Activated naive CD4-positive, alpha-beta T cell (primary cell): Measurements from ENCODE around the gene SLC39A8.

Source experiments
- DNase-seq, 4 experiments: peaks; one replicate each; lab custom pipeline; 2025; lab: John Stamatoyannopoulos, UW

The SLC39A8 gene

GRCh38 chr4:102230194-102230593 lies 115.1 kb downstream of the SLC39A8 start:
- no peak for DNase-seq

GRCh38 chr4:102227388-102227787 lies 117.9 kb downstream of the SLC39A8 start:
- DNase-seq: no peak

- DNase-seq: no peak
Observed at GRCh38 chr4:102223461-102223860, 121.8 kb downstream of the SLC39A8 start.

GRCh38 chr4:102222838-102223409 lies 122.4 kb downstream of the SLC39A8 start:
- no peak for DNase-seq

GRCh38 chr4:102219129-102219528 lies 126.2 kb downstream of the SLC39A8 start:
- DNase-seq: no peak

- DNase-seq: no peak
Observed at GRCh38 chr4:102218656-102219055, 126.6 kb downstream of the SLC39A8 start.

GRCh38 chr4:102217775-102218355 lies 127.4 kb downstream of the SLC39A8 start:
- no peak for DNase-seq

GRCh38 chr4:102217345-102217744 lies 127.9 kb downstream of the SLC39A8 start:
- DNase-seq: no peak

- no peak for DNase-seq
Observed at GRCh38 chr4:102216666-102217065, 128.6 kb downstream of the SLC39A8 start.

GRCh38 chr4:102213031-102213430 lies 132.3 kb downstream of the SLC39A8 start:
- DNase-seq: no peak
